Lung microvascular endothelial cell (primary cell): Measurements from ENCODE around the gene PLG. TPM values are rescaled to one million over a fixed set of nuclear protein-coding genes. Genes with fewer than 3 reads are reported as not detected.

Experiments used
- total RNA-seq: library from RNA; depleted of rRNA; stranded (reverse); fragments of >200 nt; gene quantifications from 2 replicates; pipeline ENCODE4 v1.2.1, GENCODE V29; 2014

The PLG gene
- total RNA-seq, 1 donor from 2014 or later, result not detected

Other genes starting within 250 kb of the PLG start
- gene LPA, start 38.0 kb upstream of the PLG start, total RNA-seq, result not detected in 2 replicates